Adrenal gland (tissue), 12 donors: ENCODE measurements around the gene PCGF3. TPM values are rescaled to one million over a fixed set of nuclear protein-coding genes. Genes with fewer than 3 reads are reported as not detected.

ENCODE experiments used
- DNase-seq, 7 donors: peaks; one replicate each; pipeline ENCODE4 v3.0.0-alpha.2; 2019 to 2020
- H3K27ac ChIP-seq, 5 donors: fragments of 200-600 bp; sonication (generic) in 4 of 5; 1 replicate in 3 of 5; 2 replicates in 2 of 5; pipeline versions ENCODE4 v1.5.1 to v1.8.0; 2016 to 2020; ENCODE audit warnings: mild to moderate bottlenecking in 1 of 5
- H3K27me3 ChIP-seq: fragments of 200-600 bp; 2 replicates; pipeline ENCODE4 v1.8.0; 2021
- H3K36me3 ChIP-seq, 2 donors: fragments of 200-600 bp; replicated peaks in 1 of 2; 1 replicate in 1 of 2; 2 replicates in 1 of 2; pipeline versions ENCODE4 v1.5.1 to v1.8.0; 2018 to 2022
- H3K4me1 ChIP-seq, 2 donors: fragments of 200-600 bp; replicated peaks in 1 of 2; 1 replicate in 1 of 2; 2 replicates in 1 of 2; pipeline versions ENCODE4 v1.5.1 to v1.8.0; 2018 to 2021
- H3K4me3 ChIP-seq, 4 donors: fragments of 200-600 bp; sonication (generic) in 3 of 4; one replicate each; pipeline ENCODE4 v1.5.1; 2016 to 2018
- H3K9me3 ChIP-seq, 3 donors: fragments of 200-600 bp; sonication (generic) in 1 of 3; replicated peaks in 1 of 3; 1 replicate in 2 of 3; 2 replicates in 1 of 3; pipeline versions ENCODE4 v1.5.1 to v1.8.0; 2016 to 2021
- POLR2A ChIP-seq, 2 donors: fragments of 450-650 bp; IDR thresholded peaks; one replicate each; pipeline ENCODE4 v1.6.1; 2017; ENCODE audit warnings: antibody characterized with exemption in 2 of 2, mild to moderate bottlenecking in 2 of 2, moderate library complexity in 1 of 2
- WGBS, 4 donors: extraction: QIAGEN DNeasy Blood & Tissue Kit in 2 of 4; methylation state at CpG; one replicate each; pipeline versions ENCODE4 v1.1.5 to v1.1.7; 2013 to 2017; 5-methylcytosine and 5-hydroxymethylcytosine counted together
- intact Hi-C, 2 donors: fragments of 100-400 bp; cut with DNase I; formaldehyde crosslinking; loops; one replicate each; pipeline versions ENCODE4 v1.14.1 to v1.15.0; 2022 to 2023
- polyA plus RNA-seq, 3 donors: library from polyadenylated mRNA; stranded (reverse); fragments of 200-250 nt in 2 of 3; fragments of 350-450 nt in 1 of 3; fragmentation: Illumina TruSeq in 1 of 3; extraction: RNeasy Lipid Tissue Mini Kit (QIAGEN cat#74804) in 1 of 3; gene quantifications; one replicate each; pipeline ENCODE4 v1.2.3, GENCODE V29; 2013 to 2014
- total RNA-seq, 9 donors: library from RNA; depleted of rRNA in 4 of 9; stranded (reverse); fragments of >200 nt in 4 of 9; fragments of 120-200 nt in 1 of 9; fragmentation: NEBNext Ultra II Directional in 1 of 9; extraction: Animal tissue kit (Norgen Biotek cat#: 25700) in 1 of 9; gene quantifications; one replicate each; pipeline versions ENCODE4 v1.1.0 to v1.2.4, GENCODE V29; 2013 to 2023
- TF ChIP-seq, protein P1 (sequence below), 6 experiments: fragments of 450-650 bp in 4 of 6; fragments of 200-600 bp in 2 of 6; sonication (generic) in 1 of 6; IDR thresholded peaks; 1 replicate in 5 of 6; 2 replicates in 1 of 6; pipeline versions ENCODE4 v1.5.1 to v1.8.0; 2016 to 2021; ENCODE audit warnings: antibody characterized with exemption in 6 of 6, mild to moderate bottlenecking in 2 of 6, moderate library complexity in 1 of 6
- donor health status: healthy with polysubstance abuse.
- donor health status: Bipolar disorder and iron deficiency.
- donor health status: DM: yes; HTN: yes; CAD: no.
- donor health status: DM: no; HTN: no; CAD: no.
- donor health status: DM: no; HTN: no; CAD: no.
- donor health status: DM: yes; HTN: yes; CAD: no.

Gene PCGF3
- total and polyA plus RNA-seq, 12 donors: 26.4 to 178 (median 70.7) TPM

DNA sequence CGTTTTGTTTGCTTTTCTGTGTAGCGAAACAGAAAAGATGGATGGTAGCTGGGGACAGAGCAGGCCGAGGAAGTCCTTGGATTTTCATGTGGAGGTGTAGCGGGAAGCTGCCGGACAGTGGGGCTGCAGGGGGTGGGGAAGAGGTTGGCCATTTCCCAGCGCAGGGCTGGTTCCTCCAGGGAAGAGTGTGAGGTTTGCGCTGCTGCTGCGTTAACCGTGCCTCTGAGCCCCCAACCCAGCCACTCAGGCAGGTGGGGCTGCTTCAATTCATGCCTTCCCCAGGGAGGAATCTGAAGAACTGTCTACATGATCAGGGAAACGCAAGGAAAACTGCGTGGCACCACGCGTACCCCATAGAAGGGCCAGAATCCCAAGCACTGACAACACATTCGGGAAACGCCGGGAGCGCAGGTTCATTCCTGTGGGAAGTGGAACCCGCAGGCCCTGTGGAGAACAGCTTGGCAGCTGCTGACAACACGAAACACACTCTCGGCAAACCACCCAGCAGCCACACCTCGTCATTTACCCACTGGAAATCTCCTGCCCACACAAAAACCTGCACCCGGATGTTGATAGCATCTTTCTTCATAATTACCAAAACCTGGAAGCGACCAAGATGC is 57.7 kb downstream of the PCGF3 start:
- Histone ChIP-seq H3K9me3 (no peaks in the 10 kb centered on the region), H3K27ac (peak overlapping the region in 1 of 5 donors; percentile 55), H3K36me3 (peaks cover 0 to 61% of the 10 kb centered on the region in 2 donors), H3K4me3 (no peak overlapping the region), H3K27me3 (no peaks in the 10 kb centered on the region), H3K4me1 (peaks cover 11 to 28% of the 10 kb centered on the region in 2 donors)
- 87 to 92% (median 91%) methylated on average over 19 to 23 of the region's 23 CpGs for WGBS, 4 donors
- TF ChIP-seq POLR2A (IDR thresholded peaks at IDR 0.05): no peak
- TF ChIP-seq, protein P1, sequence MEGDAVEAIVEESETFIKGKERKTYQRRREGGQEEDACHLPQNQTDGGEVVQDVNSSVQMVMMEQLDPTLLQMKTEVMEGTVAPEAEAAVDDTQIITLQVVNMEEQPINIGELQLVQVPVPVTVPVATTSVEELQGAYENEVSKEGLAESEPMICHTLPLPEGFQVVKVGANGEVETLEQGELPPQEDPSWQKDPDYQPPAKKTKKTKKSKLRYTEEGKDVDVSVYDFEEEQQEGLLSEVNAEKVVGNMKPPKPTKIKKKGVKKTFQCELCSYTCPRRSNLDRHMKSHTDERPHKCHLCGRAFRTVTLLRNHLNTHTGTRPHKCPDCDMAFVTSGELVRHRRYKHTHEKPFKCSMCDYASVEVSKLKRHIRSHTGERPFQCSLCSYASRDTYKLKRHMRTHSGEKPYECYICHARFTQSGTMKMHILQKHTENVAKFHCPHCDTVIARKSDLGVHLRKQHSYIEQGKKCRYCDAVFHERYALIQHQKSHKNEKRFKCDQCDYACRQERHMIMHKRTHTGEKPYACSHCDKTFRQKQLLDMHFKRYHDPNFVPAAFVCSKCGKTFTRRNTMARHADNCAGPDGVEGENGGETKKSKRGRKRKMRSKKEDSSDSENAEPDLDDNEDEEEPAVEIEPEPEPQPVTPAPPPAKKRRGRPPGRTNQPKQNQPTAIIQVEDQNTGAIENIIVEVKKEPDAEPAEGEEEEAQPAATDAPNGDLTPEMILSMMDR (IDR thresholded peaks at IDR 0.05): no peak
- DNase-seq: peak in 1 of 7 donors; percentile 24
- intact Hi-C loops: no loop called here

DNA sequence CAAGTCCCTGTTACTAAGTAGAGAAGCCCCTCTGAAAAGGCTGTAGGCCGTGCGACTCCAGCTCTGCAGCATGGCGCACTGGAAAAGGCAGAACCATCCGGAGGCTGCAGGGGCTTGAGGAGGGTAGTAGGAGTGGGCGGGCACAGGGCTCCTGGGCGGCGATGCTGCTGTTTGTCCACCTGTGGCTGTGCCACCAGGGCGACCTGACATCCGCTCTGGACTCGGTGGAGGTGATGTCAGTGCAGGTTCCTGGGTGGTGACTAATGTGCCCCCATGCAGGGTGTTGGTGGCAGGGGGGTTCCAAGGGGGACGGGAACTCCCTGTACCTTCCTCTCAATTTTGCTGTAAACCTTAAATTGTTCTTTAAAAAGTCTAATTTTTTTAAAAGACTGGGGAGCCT is 58.3 kb downstream of the PCGF3 start:
- 78 to 99% (median 93%) methylated on average over 6 to 11 of the region's 11 CpGs for WGBS, 4 donors
- Histone ChIP-seq H3K9me3 (no peaks in the 10 kb centered on the region), H3K36me3 (peaks cover 0 to 61% of the 10 kb centered on the region in 2 donors)

DNA sequence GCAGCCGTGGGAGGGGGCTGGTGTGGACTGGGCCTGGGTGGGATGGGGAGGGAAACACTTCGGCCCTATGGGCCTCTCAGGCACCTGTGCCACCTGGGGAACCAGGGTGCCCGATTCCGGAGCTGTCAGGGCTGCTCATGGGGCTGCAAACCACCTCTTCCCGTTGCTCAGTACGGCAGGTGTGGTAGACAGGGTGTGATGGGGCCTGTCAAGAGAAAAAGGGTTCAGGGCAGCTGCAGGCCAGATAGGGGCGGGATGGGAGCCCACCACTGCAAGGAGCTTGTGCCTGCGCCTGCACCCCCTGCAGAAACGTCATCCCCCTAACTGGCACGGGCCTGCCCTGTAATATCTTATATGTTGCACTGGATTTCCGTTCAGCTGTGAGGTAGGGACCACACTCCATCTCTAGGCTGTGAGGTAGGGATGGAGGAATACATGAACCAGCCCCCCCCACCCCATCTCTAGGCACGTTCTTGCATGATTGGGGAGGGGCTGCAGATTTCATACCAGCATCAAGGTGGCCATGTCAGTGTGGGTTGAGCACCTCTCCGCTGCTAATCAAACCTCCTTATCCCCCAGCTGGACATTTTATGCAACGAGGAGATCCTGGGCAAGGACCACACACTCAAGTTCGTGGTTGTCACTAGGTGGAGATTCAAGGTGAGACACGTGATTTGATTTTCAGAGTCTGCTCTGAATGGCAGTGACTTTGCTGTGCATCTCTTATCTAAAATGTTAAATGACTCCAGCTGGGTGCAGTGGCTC is 59.0 kb downstream of the PCGF3 start:
- TF ChIP-seq, protein P1 (IDR thresholded peaks at IDR 0.05): no peak
- TF ChIP-seq POLR2A (IDR thresholded peaks at IDR 0.05): no peak
- intact Hi-C loops: no loop called here
- no peaks in the 10 kb centered on the region for H3K9me3 ChIP-seq

More for the DNA sequence above, 58.3 kb downstream of the PCGF3 start:
- peak in 1 of 7 donors; percentile 24 for DNase-seq
- H3K4me1 ChIP-seq: peaks cover 11 to 28% of the 10 kb centered on the region in 2 donors
- no peak overlapping the region for H3K27ac ChIP-seq
- H3K4me3 ChIP-seq: no peak overlapping the region
- intact Hi-C loops: no loop called here
- H3K27me3 ChIP-seq: no peaks in the 10 kb centered on the region
- TF ChIP-seq, protein P1 (IDR thresholded peaks at IDR 0.05): no peak
- TF ChIP-seq POLR2A (IDR thresholded peaks at IDR 0.05): no peak

DNA sequence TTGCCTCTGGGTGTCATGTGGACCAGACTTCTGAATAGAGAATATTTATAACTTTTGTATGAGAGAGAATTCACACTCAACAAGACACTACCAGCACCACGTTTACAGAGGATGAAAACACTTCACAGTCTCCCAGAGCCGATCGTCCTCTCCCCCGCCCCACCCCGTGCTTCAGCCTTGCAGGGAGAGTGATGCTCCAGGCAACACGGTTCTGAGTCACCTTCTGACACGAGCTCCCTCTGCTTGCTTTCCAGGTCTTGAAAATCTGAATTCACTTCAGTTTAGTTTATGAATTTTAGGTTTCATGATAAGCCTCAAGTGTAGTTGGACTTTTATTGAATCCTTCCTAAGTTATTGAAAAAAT is 60.5 kb downstream of the PCGF3 start:
- peak; percentile 63 to 91 (median 81) for DNase-seq
- TF ChIP-seq, protein P1 (IDR thresholded peaks at IDR 0.05): no peak
- no peak for TF ChIP-seq POLR2A (IDR thresholded peaks at IDR 0.05)
- no peak overlapping the region for H3K4me3 ChIP-seq
- H3K36me3 ChIP-seq: peaks cover 0 to 64% of the 10 kb centered on the region in 2 donors
- H3K4me1 ChIP-seq: peaks cover 11 to 38% of the 10 kb centered on the region in 2 donors
- intact Hi-C loops: no loop called here
- H3K27ac ChIP-seq: peak overlapping the region; percentile 1 to 89 (median 83)
- no peaks in the 10 kb centered on the region for H3K9me3 ChIP-seq
- 42 to 60% (median 49%) methylated on average over 7 of the region's 7 CpGs for WGBS, 4 donors
- no peaks in the 10 kb centered on the region for H3K27me3 ChIP-seq

More for the DNA sequence above, 59.0 kb downstream of the PCGF3 start:
- Histone ChIP-seq H3K36me3 (peaks cover 0 to 67% of the 10 kb centered on the region in 2 donors), H3K27me3 (no peaks in the 10 kb centered on the region), H3K27ac (peak overlapping the region in 3 of 5 donors; percentile 83 to 89 (median 87)), H3K4me3 (no peak overlapping the region), H3K4me1 (peaks cover 11 to 29% of the 10 kb centered on the region in 2 donors)
- WGBS, 4 donors: 82 to 93% (median 85%) methylated on average over 5 to 16 of the region's 16 CpGs
- peak in 1 of 7 donors; percentile 24 for DNase-seq
